GM19025 (cell line): ENCODE results near the gene RASSF1.
A peak's percentile ranks its signal among the peaks of the same experiment; 100 is the strongest.

Source experiments
- ATAC-seq: cut with Tn5 transposase; IDR thresholded peaks from one replicate; pipeline ENCODE4 v1.9.1; 2021; ENCODE audit warnings: mild to moderate bottlenecking, low read depth, moderate library complexity; ENCODE audit not compliant: unreplicated experiment

Gene RASSF1

DNA sequence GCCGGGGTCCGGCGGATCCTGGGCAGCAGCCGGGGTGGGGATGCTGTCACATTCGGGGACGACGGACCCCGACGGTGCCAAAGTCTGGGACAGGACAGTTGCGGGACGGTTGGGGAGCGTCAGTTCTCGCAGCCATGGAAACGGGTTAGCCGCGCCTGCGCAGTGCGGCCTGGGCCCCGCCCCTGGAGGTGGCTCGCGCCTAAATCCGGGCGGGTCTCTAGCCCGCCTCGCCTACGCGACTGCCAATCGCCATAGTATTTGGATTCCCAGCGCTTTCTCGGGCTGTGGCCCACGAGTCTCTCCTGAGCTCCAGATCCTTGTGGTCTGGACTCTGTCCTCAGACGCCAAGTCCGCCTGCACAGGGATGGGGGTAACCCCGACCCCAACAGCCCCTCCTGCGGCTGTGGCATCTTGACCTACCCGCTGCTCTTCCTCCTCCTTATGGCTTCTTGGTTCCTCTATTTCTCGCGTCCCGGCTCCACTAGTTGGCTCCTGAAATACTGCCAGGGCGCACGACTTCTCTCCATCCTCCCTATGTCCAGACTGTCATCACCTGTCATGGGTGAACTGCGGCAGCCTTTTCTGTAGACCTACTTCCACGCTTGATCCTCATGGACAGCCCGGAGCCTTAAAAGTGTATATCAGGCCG, 5.1 kb upstream of the RASSF1 start, which contains the start of gene ZMYND10:
Gene ZMYND10 (minus strand): TSS at position 147 of the 649 bp plus-strand sequence. CDS start 153 bp downstream, outside the sequence.
- no peak for ATAC-seq

GRCh38 chr3:50345008-50345407, 4.4 kb upstream of the RASSF1 start:
- no peak for ATAC-seq

DNA sequence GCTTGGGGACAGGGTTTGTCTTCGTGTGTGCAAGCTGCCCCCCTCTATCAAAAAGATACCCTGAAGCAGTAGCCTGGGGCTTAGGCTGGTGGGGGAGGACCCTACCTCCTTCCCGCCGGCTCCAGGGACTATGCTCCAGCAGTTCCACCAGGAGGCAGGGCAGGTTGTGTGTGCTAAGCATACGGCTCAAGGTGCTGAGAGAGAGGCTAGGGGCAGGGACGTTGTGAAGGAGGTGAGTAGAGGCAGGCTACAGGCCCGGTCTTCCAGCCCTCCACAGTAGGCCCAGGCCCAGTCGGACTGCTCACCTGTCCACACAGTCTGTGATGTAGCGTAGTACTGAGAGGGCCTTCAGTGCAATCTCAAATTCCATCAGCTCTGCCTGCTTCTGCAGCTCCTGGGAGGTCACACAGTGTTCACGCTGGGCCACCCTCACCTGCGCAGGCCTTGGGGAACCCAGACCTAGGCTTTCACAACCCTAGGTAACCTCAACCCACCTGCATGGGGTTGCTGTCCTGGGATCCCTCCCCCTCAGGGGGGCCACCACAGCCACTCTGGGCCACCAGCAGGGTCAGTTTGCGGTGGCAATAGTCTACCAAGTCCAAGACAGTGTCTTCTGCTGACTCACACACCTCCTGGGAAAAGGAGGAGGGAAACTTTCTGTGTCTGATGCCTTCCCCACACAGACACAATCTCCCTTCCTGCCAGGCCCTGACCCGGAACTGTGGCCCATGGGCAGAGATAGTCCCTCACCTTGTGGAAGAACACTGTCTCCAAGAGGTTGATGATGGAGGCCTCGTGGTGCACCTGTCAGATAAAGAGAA, 2.4 kb upstream of the RASSF1 start:
- ATAC-seq, result no peak

GRCh38 chr3:50341996-50342650, 1.5 kb upstream of the RASSF1 start:
- no peak for ATAC-seq

DNA sequence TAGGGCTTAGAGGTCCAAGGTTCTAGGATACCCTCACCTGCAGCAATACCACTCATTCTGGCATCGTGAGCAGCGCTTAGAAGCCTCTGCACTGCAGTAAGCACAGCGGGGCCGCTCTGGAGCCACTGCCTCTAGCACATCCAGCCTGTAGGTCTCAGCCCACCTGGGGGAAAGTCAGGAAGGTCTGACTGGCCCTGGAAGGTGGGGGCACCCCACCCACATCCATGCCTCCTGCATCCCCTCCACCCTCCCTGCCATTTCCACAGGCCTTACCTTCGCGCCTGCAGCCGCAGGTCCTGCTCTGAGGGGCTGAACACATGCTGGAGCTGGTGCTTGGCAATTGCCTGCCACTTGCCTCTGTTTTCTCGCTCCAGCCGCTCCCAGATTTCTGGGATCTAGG, 901 bp upstream of the RASSF1 start:
- no peak for ATAC-seq

DNA sequence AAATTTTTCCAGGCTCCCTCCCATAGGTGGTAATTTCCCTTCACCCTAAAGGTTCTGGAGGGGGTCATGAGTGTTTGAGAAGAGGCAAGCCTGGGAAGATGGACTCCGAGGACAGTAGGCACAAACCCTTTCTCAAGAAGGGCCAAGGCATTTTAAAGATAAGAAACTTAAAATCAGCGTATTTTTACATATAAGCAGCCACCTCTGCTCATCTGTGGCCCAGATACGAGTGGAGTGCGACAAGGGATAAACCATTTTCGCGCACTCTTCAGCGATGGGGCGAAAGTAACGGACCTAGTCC, 539 bp downstream of the RASSF1 start:
- ATAC-seq, result no peak

GRCh38 chr3:50339485-50340146, 1.0 kb downstream of the RASSF1 start:
- no peak for ATAC-seq

GRCh38 chr3:50338965-50339364, 1.7 kb downstream of the RASSF1 start:
- no peak for ATAC-seq

DNA sequence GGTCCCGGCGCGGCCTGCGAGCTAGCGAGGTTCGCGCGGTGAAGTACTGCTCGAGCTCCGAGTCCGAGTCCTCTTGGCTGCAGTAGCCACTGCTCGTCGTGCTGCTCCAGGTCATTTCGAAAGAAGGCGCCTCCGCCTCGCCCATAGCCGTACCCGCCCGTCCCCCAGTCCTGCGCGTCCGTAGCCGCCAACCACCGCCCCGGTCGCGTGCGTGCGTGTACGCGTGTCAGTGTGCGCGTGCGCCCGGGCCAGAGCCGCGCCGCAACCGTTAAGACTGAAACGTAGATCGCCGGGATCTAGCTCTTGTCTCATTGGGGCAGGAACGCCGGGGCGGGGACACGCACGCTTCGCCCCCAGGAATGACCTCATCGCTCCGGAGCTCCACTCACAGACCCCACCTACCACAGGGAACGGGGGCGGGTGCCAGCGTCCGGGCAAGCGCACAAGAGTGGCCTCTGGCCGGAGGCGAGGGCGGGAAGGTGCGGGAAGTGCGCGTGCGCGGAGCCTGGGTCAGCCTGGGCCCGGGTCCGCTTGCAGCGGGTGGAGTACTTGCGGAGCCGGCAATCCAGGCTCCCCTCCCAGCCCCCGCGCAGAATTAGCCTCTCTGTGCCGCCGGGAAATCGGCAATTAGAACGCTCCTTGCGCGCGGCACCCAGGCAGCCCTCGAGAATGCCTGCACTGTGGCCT, 3.3 kb downstream of the RASSF1 start:
- peak; percentile 61 for ATAC-seq

- ATAC-seq, result peak; percentile 33
Observed at GRCh38 chr3:50336452-50337174, 4.0 kb downstream of the RASSF1 start.

- no peak for ATAC-seq
Observed at GRCh38 chr3:50334339-50335075, 6.1 kb downstream of the RASSF1 start.

DNA sequence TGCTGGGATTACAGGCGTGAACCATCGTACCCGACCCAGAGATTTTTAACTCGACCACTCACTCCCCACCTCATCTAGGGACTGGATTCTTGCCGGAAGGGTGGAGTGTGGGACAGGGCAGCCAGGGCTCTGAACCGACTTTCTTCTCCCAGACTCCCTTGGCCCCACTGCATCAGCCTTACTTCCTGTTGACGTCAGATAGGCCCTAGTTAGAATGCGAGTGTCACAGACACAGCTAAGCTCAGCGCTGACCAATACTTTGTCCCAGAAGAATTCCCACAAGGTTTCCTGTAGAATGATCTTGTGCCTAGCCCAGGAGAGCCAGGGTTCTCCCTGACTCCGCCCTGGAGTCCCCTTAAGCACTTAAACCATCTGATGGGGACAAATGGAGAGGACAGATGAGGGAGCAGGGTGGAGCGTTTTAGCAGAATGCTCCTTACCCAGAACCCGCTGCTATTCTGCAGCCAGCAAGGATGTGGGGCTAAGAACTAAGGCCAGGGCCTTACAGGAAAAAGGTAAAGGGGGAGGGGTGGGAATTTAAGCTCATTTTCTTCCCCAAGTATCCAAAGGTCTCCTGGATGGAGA, 6.8 kb downstream of the RASSF1 start:
- no peak for ATAC-seq

DNA sequence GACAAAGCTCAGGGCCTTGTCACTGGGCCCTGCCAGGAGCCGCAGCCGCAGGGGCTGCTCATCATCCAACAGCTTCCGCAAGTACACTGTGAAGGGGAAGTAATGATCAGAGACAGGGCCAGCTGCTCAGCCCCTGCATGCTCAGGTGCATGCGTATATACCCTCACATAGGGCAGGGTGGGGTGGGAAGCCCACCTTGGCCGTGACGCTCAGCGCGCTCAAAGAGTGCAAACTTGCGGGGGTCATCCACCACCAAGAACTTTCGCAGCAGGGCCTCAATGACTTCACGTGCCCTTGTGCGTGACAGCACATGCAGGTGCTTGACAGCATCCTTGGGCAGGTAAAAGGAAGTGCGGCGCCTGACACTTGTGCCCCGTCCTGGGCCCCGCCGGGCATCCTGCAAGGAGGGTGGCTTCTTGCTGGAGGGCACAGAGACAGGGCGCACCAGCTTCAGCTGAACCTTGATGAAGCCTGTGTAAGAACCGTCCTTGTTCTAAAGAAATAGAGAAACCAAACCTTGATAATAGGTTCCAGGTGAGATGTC, 9.2 kb downstream of the RASSF1 start:
- no peak for ATAC-seq

DNA sequence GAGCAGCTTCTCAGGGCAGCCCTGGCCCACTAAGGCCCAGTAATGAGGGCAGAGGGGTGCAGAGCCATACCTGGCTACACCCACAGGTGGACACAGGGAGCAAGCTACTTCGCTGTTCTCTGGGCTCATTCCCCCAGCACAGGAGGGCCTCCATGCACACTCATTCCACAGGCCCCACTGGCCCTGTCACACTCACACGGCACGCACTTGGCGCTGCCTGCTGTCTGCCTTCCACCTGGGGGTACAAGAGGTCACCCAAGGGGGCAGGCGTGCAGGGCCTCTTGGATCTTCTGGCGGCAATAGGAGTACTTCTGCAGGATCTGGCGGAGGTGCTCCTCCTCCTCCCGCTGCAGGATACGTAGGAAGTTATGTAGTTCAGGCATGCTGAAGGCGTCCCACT, 10.3 kb downstream of the RASSF1 start:
- no peak for ATAC-seq

- peak; percentile 88 for ATAC-seq
Observed at GRCh38 chr3:50327943-50328691, 12.5 kb downstream of the RASSF1 start, which contains the start of gene TUSC2. Gene TUSC2 (minus strand): TSS chr3:50328223. CDS start chr3:50328099, 124 bp downstream.

DNA sequence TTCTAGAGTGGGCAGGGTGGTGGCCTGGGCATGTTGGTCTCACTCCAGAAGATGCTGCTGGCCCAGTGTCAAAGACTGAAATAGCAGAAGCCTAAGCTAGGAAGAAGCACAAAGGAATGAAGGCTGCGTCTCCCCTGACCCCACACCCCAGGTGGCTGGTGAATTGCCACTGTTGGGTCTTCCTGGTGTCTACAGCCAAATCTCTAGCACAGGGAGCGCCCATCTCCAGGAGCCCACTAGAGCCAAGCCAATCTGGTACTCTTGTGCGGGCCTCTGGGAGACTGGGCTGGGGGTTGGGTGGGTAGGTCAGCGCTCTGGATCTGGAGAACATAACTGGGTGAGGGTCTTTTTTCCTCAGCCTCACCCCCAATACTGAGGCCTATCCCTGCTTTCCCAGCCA, 13.5 kb downstream of the RASSF1 start:
- ATAC-seq, result no peak

DNA sequence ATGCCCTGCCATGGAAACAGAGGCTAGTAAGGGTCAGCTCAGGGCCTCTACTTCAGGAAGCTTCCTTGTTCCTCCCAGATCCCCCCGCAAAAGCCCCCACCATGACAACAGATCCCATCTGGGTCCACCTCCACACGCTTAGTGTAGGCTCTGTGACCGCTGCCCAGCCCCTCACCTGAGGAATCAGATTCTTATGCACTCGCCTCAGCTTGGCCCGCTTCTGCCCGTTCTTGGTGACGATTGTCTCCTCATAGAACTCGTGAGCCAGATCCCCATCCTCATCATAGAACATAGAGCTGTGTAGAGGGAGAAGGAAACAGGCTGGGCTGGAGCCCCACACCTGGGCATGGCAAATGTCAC, 14.5 kb downstream of the RASSF1 start:
- ATAC-seq, result no peak
